Stimulated activated CD4-positive, alpha-beta T cell treated with anti-CD3 and anti-CD28 coated beads, TNF-alpha, amount 100 ng/mL, for 48 hours (primary cell): ENCODE measurements around the gene NEK8.
A peak's percentile ranks its signal among the peaks of the same experiment; 100 is the strongest.
"Not testable (repeated sequence)": the region's sequence is repeated elsewhere in the genome, so short reads cannot be mapped to it uniquely, and the experiment has no call there.

Experiments used
- DNase-seq, 3 donors: peaks; one replicate each; pipeline ENCODE4 v3.0.0-alpha.2; 2020; ENCODE audit warnings: low read depth in 3 of 3

Gene NEK8

GRCh38 chr17:28763804-28764266 is 35.2 kb downstream of the NEK8 start:
- peak; percentile 54 to 70 (median 66) for DNase-seq

DNA sequence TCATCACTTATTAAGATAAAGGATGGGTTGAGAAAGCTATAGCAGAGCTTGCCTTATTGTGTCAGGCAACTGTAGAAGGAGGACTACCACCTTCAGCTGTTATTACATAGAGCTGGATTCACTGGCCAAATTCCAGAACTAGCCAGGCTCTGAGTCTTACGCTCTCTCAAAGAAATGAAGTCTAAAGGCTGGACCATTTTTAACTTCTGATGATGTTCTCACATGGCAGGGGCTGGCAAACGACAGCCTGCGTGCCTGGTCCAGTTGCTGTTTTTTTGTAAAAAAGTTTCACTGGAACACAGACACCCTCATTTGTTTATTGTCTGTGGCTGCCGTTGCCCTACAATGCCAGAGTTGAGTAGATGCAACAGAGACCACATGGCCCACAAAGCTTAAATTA is 36.5 kb downstream of the NEK8 start:
- no peak for DNase-seq

- DNase-seq: no peak
Observed at GRCh38 chr17:28773736-28774135, 45.1 kb downstream of the NEK8 start.

- DNase-seq: no peak
Observed at GRCh38 chr17:28774206-28774605, 45.6 kb downstream of the NEK8 start.

- DNase-seq: no peak
Observed at GRCh38 chr17:28777178-28777577, 48.6 kb downstream of the NEK8 start.

DNA sequence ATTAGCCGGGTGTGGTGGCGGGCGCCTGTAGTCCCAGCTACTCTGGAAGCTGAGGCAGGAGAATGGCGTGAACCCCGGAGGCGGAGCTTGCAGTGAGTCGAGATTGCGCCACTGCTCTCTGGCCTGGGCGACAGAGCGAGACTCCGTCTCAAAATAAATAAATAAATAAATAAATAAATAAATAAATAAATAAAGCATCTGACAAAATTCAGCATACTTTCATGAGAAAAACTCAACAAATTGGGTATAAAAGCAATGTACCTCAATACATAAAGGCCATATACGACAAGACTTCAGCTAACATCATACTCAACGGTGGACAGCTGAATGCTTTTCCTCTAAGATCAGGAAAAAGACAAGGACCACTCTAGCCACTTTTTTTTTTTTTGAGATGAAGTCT is 51.0 kb downstream of the NEK8 start:
- DNase-seq: not testable (repeated sequence)

- DNase-seq: no peak
Observed at GRCh38 chr17:28783161-28783560, 54.6 kb downstream of the NEK8 start.

GRCh38 chr17:28788100-28788499 is 59.5 kb downstream of the NEK8 start:
- DNase-seq: no peak
